GM12878 (cell line): ENCODE measurements around the gene HIP1. TPM values are rescaled to one million over a fixed set of nuclear protein-coding genes. Genes with fewer than 3 reads are reported as not detected.

Experiments used
- ATAC-seq: fragments of 200-7000 bp; cut with Tn5 transposase; 3 replicates; pipeline ENCODE4 v1.9.1; 2020; ENCODE audit warnings: mild to moderate bottlenecking, moderate library complexity
- BruUV-seq: library from RNA; stranded (reverse); fragments of 400-500 nt; replicated peaks from 2 replicates; lab custom pipeline; 2021; lab: Mats Ljungman, UMichigan
- CTCF ChIA-PET: fragments of 300-600 bp; sonication (Branson Sonifier 250); formaldehyde crosslinking; extraction: SDS; loops from one replicate; lab custom pipeline; 2021; ENCODE audit warnings: inconsistent platforms; lab: Yijun Ruan, JAX
- POLR2A ChIA-PET: fragments of 350-600 bp; formaldehyde crosslinking; extraction: SDS; loops from one replicate; lab custom pipeline; 2021; ENCODE audit warnings: inconsistent platforms; lab: Charles Lee
- RAD21 ChIA-PET: fragments of 300-600 bp; sonication (Branson Sonifier 250); formaldehyde crosslinking; loops from one replicate; lab custom pipeline; 2023; ENCODE audit warnings: antibody characterized with exemption; ENCODE audit not compliant: unreplicated experiment; lab: Charles Lee
- SMC1A ChIA-PET: fragments of 300-600 bp; sonication (Branson Sonifier 250); formaldehyde crosslinking; loops from one replicate; lab custom pipeline; 2023; ENCODE audit not compliant: unreplicated experiment, uncharacterized antibody; lab: Charles Lee
- DNase-seq: peaks from one replicate; pipeline ENCODE4 v3.0.0-alpha.2; 2011; ENCODE audit warnings: low read depth, low spot score
- FAIRE-seq: peaks from 3 replicates; lab custom pipeline; 2011; peaks lifted over from hg19 to GRCh38; lab: Jason Lieb, UNC
- H2AFZ ChIP-seq: 2 replicates; pipeline ENCODE4 v1.6.0; 2011; ENCODE audit warnings: low read depth, low read length, control low read depth; ENCODE audit not compliant: control insufficient read depth
- H3K27ac ChIP-seq: 2 replicates; pipeline ENCODE4 v1.5.1; 2011; ENCODE audit warnings: control low read depth; ENCODE audit not compliant: control insufficient read depth, insufficient read depth
- H3K27me3 ChIP-seq, 2 experiments: replicated peaks in 1 of 2; 2 replicates each; pipeline versions ENCODE4 v1.6.0 to v1.6.1; 2011; ENCODE audit warnings: low read length in 1 of 2; ENCODE audit not compliant: control insufficient read depth in 2 of 2, insufficient read depth in 2 of 2
- H3K36me3 ChIP-seq, 2 experiments: 2 replicates each; pipeline ENCODE4 v1.5.1; 2011; ENCODE audit warnings: low read length in 1 of 2; ENCODE audit not compliant: control insufficient read depth in 2 of 2, insufficient read depth in 2 of 2
- H3K4me1 ChIP-seq: 2 replicates; pipeline ENCODE4 v1.6.1; 2011; ENCODE audit warnings: mild to moderate bottlenecking, low read length, moderate library complexity, mixed read lengths; ENCODE audit not compliant: control insufficient read depth, insufficient read depth
- H3K4me2 ChIP-seq: 2 replicates; pipeline ENCODE4 v1.6.0; 2011; ENCODE audit warnings: control low read depth; ENCODE audit not compliant: control insufficient read depth, insufficient read depth
- H3K4me3 ChIP-seq: fragments of 200-600 bp; sonication (generic); 2 replicates; pipeline ENCODE4 v1.5.1; 2016
- H3K79me2 ChIP-seq: 2 replicates; pipeline ENCODE4 v1.6.0; 2011; ENCODE audit warnings: low read length; ENCODE audit not compliant: control insufficient read depth, insufficient read depth
- H3K9ac ChIP-seq: 2 replicates; pipeline ENCODE4 v1.8.0; 2011; ENCODE audit warnings: low read length, control low read depth, mixed read lengths; ENCODE audit not compliant: control insufficient read depth, insufficient read depth
- H3K9me3 ChIP-seq: replicated peaks from 3 replicates; pipeline ENCODE4 v1.5.1; 2011; ENCODE audit warnings: mild to moderate bottlenecking, low read length; ENCODE audit not compliant: control insufficient read depth, insufficient read depth
- H4K20me1 ChIP-seq: 2 replicates; pipeline ENCODE4 v1.6.0; 2011; ENCODE audit not compliant: control insufficient read depth, insufficient read depth
- BCL11A ChIP-seq: IDR thresholded peaks from 2 replicates; pipeline ENCODE4 v1.6.1; 2011; ENCODE audit warnings: low read depth, low read length
- CBX3 ChIP-seq: fragments of 200-600 bp; sonication (generic); IDR thresholded peaks from 2 replicates; pipeline ENCODE4 v1.6.1; 2016; ENCODE audit warnings: low read depth, borderline replicate concordance
- CUX1 ChIP-seq: IDR thresholded peaks from 2 replicates; pipeline ENCODE4 v1.6.1; 2012; ENCODE audit warnings: improper control_type of control experiment, low read depth, low read length; ENCODE audit not compliant: insufficient replicate concordance
- IRF4 ChIP-seq: IDR thresholded peaks from 2 replicates; pipeline ENCODE4 v1.6.1; 2011; ENCODE audit warnings: low read depth, low read length
- MEF2A ChIP-seq: IDR thresholded peaks from 2 replicates; pipeline ENCODE4 v1.6.1; 2011; ENCODE audit warnings: low read depth, mild to moderate bottlenecking, low read length, moderate library complexity; ENCODE audit not compliant: insufficient read depth
- NR2C2 ChIP-seq: IDR thresholded peaks from 2 replicates; pipeline ENCODE4 v1.6.1; 2011; ENCODE audit warnings: borderline replicate concordance, low read depth; ENCODE audit not compliant: control insufficient read depth, insufficient read length
- NR2F1 ChIP-seq: fragments of 450-650 bp; conservative IDR thresholded peaks from 2 replicates; pipeline ENCODE4 v1.6.1; 2017; ENCODE audit warnings: mild to moderate bottlenecking
- PML ChIP-seq: IDR thresholded peaks from 2 replicates; pipeline ENCODE4 v1.6.1; 2012; ENCODE audit warnings: low read length, inconsistent platforms
- POLR2AphosphoS5 ChIP-seq: IDR thresholded peaks from 2 replicates; pipeline ENCODE4 v1.6.1; 2011; ENCODE audit warnings: mild to moderate bottlenecking, low read length, inconsistent platforms
- POU2F2 ChIP-seq: IDR thresholded peaks from 3 replicates; pipeline ENCODE4 v1.6.1; 2011; ENCODE audit warnings: low read depth, mild to moderate bottlenecking, low read length, borderline replicate concordance
- SMARCA5 ChIP-seq: fragments of 450-650 bp; IDR thresholded peaks from 2 replicates; pipeline ENCODE4 v1.6.1; 2017; ENCODE audit warnings: mild to moderate bottlenecking
- SRF ChIP-seq, 2 experiments: IDR thresholded peaks; 2 replicates each; pipeline ENCODE4 v1.6.1; 2011; ENCODE audit warnings: low read depth in 2 of 2, low read length in 2 of 2, mild to moderate bottlenecking in 1 of 2, moderate library complexity in 1 of 2
- TARDBP ChIP-seq: IDR thresholded peaks from 2 replicates; pipeline ENCODE4 v1.6.1; 2016; ENCODE audit warnings: borderline replicate concordance
- ZNF207 ChIP-seq: fragments of 450-650 bp; IDR thresholded peaks from 2 replicates; pipeline ENCODE4 v1.6.1; 2014; ENCODE audit warnings: antibody characterized with exemption, mild to moderate bottlenecking, borderline replicate concordance
- ZZZ3 ChIP-seq: IDR thresholded peaks from 2 replicates; pipeline ENCODE4 v1.6.1; 2011; ENCODE audit warnings: low read depth; ENCODE audit not compliant: control insufficient read depth, insufficient read length
- WGBS: methylation state at CpG from one replicate; pipeline ENCODE4 v1.1.6; 2016; ENCODE audit warnings: low lambda C conversion rate; ENCODE audit not compliant: insufficient replicate concordance, insufficient coverage; ENCODE audit errors: missing lambda C conversion rate; 5-methylcytosine and 5-hydroxymethylcytosine counted together
- in situ Hi-C: fragments of 300-500 bp; cut with MboI; formaldehyde crosslinking; loops from 9 replicates; pipeline ENCODE4 v1.14.3; 2018; ENCODE audit warnings: mixed read lengths
- intact Hi-C: fragments of 100-400 bp; cut with micrococcal nuclease; formaldehyde crosslinking; loops from one replicate; pipeline ENCODE4 v1.14.2; 2022; ENCODE audit not compliant: unreplicated experiment
- polyA plus RNA-seq, 11 experiments: library from polyadenylated mRNA; depleted of rRNA in 4 of 11; unstranded in 6 of 11; stranded (reverse) in 5 of 11; fragments of >200 nt; fragmentation: Nextera tagmentation in 4 of 11; fragmentation: Illumina TruSeq in 1 of 11; extraction: Ambion mirVana in 4 of 11; extraction: Trizol in 1 of 11; gene quantifications; 1 replicate in 1 of 11; 2 replicates in 10 of 11; pipeline versions ENCODE4 v1.2.1 to v1.2.3, GENCODE V29; 2011 to 2016; ENCODE audit warnings: inconsistent platforms in 2 of 11, missing spikeins in 2 of 11, low read depth in 1 of 11
- total RNA-seq, 4 experiments: library from RNA; depleted of rRNA in 3 of 4; stranded (reverse); fragments of >200 nt in 3 of 4; fragmentation: Illumina TruSeq in 1 of 4; extraction: Trizol in 1 of 4; gene quantifications; 2 replicates each; pipeline versions ENCODE4 v1.2.1 to v1.2.3, GENCODE V29; 2013 to 2021
- TF ChIP-seq, protein P1 (sequence below): IDR thresholded peaks from 2 replicates; pipeline ENCODE4 v1.6.1; 2011; ENCODE audit warnings: borderline replicate concordance, low read depth, mild to moderate bottlenecking, moderate library complexity, mixed read lengths, low read length; ENCODE audit not compliant: insufficient read depth; ENCODE audit errors: extremely low read length

Gene HIP1
- total and polyA plus RNA-seq, 10 of the 15 experiments (the other 5 are each of a cell fraction or from before 2014, with no cell fraction given), result 1.2 to 9.7 (median 3.2) TPM

DNA sequence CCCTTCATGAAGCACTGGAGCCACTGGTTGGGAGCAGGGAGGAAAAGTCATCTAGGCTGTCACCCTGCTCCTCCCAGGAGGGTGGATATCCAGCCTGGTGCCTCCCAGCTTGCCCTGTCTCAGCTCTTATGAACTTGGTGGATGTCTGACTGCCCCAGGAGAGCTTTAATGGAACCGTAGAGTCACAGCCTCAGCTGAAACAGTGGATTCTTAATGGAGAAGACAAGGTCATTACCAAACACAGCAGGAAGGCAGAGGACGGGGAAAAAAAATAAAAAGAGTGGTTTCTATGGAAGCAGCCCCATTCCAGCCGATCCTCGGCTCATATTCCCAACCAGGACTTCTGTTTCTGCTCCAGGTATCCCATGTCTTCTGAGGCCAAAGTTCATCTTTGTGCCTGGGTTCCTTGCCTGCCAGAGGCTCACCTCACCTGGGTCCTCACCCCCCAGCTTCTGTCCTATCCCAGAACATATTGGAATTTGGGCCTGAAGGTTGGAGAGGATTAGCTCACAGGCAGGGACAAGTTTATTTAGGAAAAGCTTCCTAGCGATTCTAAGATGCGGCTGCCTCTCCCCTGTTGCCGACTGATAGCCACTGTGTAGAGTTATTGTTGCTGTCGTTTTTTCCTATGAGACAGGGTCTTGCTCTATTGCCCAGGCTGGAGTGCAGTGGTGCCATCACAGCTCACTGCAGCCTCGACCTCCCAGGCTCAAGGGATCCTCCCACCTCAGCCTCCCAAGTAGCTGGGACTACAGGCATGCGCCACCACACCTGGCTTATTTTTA, 17.7 kb upstream of the HIP1 start:
- no peak overlapping the region for H3K4me2 ChIP-seq
- CTCF ChIA-PET, result interaction anchor here (0.7 to 1.2 kb wide), 4 partner anchors 16 to 264 kb away, joined by 3 to 4 read pairs (median 3); no protein-coding TSS in a partner anchor
- 50% methylated on average over 10 of the region's 10 CpGs for WGBS
- in situ Hi-C loops (loop anchor here (25.0 kb wide), 1 partner anchor 694 kb away; the partner anchor contains the start of gene RCC1L), intact Hi-C loops (loop anchor here (10.0 kb wide), 1 partner anchor 682 kb away; the partner anchor contains the start of gene RCC1L)
- SMC1A ChIA-PET, result interaction anchor here (1.0 to 2.5 kb wide), 3 partner anchors 15 to 93 kb away, joined by 3 to 7 read pairs (median 5); no protein-coding TSS in a partner anchor
- H3K4me3 ChIP-seq, result no peak overlapping the region
- no peaks in the 10 kb centered on the region for H3K27me3 ChIP-seq
- BruUV-seq, result no TSS peak
- no peak overlapping the region for H3K27ac ChIP-seq
- RAD21 ChIA-PET, result interaction anchor here (0.6 to 1.5 kb wide), 4 partner anchors 8 to 222 kb away, joined by 3 to 4 read pairs (median 3); no protein-coding TSS in a partner anchor
- no peaks in the 10 kb centered on the region for H4K20me1 ChIP-seq
- no peak overlapping the region for H2AFZ ChIP-seq
- H3K9ac ChIP-seq, result no peak overlapping the region
- no peak for TF ChIP-seq IRF4
- TF ChIP-seq, protein P1, sequence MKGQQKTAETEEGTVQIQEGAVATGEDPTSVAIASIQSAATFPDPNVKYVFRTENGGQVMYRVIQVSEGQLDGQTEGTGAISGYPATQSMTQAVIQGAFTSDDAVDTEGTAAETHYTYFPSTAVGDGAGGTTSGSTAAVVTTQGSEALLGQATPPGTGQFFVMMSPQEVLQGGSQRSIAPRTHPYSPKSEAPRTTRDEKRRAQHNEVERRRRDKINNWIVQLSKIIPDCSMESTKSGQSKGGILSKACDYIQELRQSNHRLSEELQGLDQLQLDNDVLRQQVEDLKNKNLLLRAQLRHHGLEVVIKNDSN, result no peak
- no peak for TF ChIP-seq BCL11A
- TF ChIP-seq ZNF207, result no peak
- TF ChIP-seq NR2F1, result no peak
- no peak for TF ChIP-seq MEF2A
- TF ChIP-seq POU2F2, result no peak
- TF ChIP-seq NR2C2, result no peak
- no peak for TF ChIP-seq SMARCA5
- no peak for TF ChIP-seq TARDBP
- TF ChIP-seq SRF (IDR thresholded peaks at IDR 0.05; ENCODE audit: low read depth in 2 of 2, low read length in 2 of 2), result no peak
- TF ChIP-seq CUX1, result no peak
- no peak for TF ChIP-seq CBX3
- TF ChIP-seq ZZZ3, result no peak
- TF ChIP-seq POLR2AphosphoS5, result no peak
- no peak for TF ChIP-seq PML
- H3K4me1 ChIP-seq, result no peaks in the 10 kb centered on the region
- H3K36me3 ChIP-seq, result no peaks in the 10 kb centered on the region
- POLR2A ChIA-PET, result no interaction called here
- ATAC-seq (no peak), DNase-seq (no peak), FAIRE-seq (no peak)
- no peaks in the 10 kb centered on the region; the same call in 2 of the 3 replicates for H3K9me3 ChIP-seq
- no peaks in the 10 kb centered on the region for H3K79me2 ChIP-seq
